CD4-positive, alpha-beta T cell treated with Interleukin-10 for 1 hour (primary cell): ENCODE results near the gene AP4E1.
"Not testable (repeated sequence)": the region's sequence is repeated elsewhere in the genome, so short reads cannot be mapped to it uniquely, and the experiment has no call there.

ENCODE experiments used
- DNase-seq: peaks from one replicate; pipeline ENCODE4 v3.0.0-alpha.2; 2020

Gene AP4E1

DNA sequence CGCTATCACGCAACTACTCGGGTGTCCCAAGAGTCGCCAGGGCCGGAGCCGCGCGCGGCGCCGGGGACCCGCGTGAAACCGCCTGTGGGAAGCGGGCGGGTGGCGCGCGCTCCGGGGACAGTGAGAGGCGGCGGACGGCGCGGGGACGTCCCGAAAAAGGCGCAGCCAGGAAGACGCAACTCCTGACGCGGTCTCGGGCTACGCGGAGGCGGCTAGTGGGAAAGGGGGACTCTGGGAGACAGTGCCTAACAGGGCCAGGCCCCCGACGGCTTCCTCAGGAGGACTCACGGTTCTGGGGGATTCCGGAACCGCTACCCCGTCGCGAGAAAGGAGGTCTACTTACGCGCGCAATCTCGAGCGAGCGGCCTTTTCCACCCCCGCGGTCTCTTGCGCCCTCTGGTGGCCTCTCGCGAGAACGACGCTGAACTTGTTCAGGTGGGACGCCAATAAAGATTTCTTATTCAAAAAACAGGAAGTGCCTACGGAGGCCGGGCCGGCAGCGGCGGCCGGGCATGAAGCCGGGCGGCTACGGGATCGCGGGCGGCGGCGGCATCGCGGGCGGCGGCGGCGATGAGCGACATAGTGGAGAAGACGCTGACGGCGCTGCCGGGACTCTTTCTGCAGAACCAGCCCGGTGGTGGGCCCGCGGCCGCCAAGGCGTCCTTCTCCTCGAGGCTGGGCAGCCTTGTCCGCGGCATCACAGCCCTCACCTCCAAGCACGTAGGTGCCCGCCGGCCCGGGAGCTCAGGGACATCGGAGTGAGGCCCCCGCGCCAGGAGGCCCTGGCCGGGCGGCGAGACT, at the start of gene AP4E1:
Gene AP4E1, plus strand, starts transcription at position 475 of the 801 bp plus-strand sequence. Its CDS starts 96 bp downstream, at position 571.
- DNase-seq, result peak; percentile 97

GRCh38 chr15:50860824-50861223, 47.7 kb upstream of the AP4E1 start:
- DNase-seq, result no peak

GRCh38 chr15:50862553-50862952, 45.9 kb upstream of the AP4E1 start:
- DNase-seq, result no peak

GRCh38 chr15:50864873-50865272, 43.6 kb upstream of the AP4E1 start:
- DNase-seq, result no peak

GRCh38 chr15:50865515-50866353, 42.7 kb upstream of the AP4E1 start:
- no peak for DNase-seq

DNA sequence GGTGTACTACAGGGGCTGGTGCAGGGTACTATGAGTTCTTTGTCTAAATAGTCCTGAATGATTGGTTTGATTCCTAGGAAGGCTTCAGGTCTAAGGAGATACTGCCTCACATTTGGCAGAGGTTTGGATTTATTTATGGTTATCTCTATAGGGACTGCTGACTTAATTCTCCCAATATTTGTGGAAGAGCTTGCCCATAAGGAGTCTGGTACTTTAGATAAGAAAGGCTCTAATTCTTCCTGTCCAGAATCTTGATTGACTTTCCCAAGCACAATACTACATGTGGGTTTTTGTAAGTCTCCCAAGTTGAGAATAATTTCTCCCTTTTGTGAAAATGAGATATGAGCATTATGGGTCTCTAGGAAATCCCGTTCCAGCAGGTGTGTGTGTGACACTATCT, 36.7 kb upstream of the AP4E1 start:
- DNase-seq, result no peak

- DNase-seq, result no peak
Observed at GRCh38 chr15:50872832-50873426, 35.6 kb upstream of the AP4E1 start.

DNA sequence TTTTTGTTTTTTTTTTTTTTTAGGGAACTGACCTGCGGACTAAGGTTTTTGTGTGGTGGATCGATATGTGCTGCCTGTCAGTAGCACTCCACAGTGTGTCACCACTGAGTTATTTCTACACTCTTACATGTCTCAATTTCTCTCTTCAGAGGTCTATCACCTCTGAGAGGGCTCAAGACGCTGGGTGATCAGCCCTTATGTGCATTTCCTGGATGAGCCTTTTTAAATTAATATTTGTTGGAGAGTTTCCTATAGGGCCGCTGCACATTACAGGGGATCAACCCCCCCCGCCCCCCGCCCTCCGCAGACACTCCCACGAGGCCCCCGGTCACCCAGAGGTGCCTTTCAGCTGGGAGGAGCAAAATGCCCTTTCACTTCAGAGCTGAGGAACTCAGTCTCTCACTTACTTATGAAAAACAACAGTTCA, 34.5 kb upstream of the AP4E1 start:
- no peak for DNase-seq

- DNase-seq, result not testable (repeated sequence)
Observed at GRCh38 chr15:50875238-50875637, 33.2 kb upstream of the AP4E1 start.

DNA sequence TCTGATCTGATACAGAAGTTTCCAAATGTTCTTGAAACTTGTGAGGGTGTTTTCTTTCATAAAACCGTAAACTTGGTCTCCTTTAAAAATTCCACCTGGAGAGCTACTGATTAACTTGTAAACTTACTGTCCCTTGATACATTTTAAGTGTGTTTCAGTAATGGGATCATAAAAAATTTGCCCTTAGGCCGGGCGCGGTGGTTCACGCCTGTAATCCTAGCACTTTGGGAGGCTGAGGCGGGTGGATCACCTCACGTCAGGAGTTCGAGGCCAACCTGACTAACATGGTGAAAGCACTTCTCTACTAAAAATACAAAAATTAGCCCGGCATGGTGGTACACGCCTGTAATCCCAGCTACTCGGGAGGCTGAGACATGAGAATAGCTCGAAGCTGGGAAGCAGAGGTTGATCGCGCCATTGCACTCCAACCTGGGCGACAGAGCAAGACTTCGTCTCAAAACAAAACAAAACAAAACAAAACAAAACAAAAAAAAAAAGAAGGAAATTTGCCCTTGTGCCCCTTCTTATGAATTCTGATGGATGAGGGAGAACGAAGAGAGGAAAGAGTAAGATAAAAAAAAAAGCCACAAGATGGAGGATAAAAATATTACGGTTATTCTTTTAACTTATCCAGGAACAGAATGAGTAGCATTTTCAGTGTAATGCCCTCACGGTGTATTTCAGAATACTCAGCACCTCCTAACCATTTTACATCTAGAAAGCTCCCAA, 32.1 kb upstream of the AP4E1 start:
- DNase-seq, result no peak

DNA sequence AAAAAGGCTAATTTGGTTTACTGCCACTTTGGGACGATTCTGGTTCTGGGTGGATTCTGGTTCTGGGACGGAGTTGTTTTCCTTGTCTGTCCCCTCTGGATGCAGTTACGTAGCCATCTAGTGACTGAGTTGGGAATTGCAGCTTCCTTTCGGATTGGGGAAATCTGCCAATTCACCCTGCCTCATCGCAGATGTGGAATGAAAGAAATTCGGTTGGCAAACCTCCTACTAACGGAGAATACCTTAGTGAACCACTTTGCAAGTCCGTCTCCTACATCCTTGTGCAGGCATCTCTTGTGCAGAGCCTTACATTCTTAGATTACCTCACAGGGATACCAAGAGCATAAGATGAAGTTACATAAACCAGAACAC, 31.5 kb upstream of the AP4E1 start:
- peak; percentile 81 for DNase-seq

GRCh38 chr15:50879016-50879617, 29.4 kb upstream of the AP4E1 start:
- no peak for DNase-seq

DNA sequence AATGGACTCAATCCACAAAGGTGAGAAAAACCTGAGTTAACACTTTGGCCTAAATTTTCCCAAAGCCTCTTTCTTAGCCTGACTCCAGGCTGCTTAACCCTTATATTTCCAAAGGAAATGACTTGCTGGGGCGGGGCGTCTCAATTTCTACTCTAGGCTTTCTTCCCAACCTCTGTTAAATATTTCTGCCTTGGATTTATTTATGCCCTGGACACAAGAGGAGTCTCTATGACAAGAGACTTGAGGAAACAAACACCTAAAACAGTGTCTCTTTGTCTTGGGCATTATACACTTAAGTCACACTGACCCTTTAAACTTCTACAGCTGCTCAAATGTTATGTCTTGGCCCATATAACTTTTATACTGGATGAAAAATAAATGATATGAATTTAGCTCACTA, 28.3 kb upstream of the AP4E1 start:
- no peak for DNase-seq

DNA sequence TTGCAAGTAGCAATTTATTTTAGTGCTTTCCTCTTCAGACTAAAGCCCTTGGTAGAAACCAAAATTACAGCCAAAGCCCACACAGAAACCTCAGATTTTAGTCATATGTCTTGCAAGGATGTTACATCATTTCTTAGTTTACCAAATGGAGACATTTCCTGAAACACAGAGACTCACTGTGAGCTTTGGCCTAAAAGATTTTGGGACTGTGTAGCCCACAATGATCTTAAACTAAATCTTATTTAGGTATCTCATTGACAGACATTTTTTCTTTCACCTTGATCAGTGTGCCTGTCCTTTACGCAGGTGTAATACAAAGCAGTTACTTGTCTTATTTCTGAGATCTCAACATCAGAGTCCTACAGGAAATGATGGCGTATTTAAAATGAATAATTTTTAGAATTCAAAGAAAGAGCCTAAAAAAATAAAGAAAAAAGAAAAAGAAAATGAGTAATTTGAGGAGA, 27.8 kb upstream of the AP4E1 start:
- DNase-seq, result no peak

- DNase-seq, result no peak
Observed at GRCh38 chr15:50881121-50882048, 27.1 kb upstream of the AP4E1 start.

- no peak for DNase-seq
Observed at GRCh38 chr15:50883903-50884302, 24.6 kb upstream of the AP4E1 start.

DNA sequence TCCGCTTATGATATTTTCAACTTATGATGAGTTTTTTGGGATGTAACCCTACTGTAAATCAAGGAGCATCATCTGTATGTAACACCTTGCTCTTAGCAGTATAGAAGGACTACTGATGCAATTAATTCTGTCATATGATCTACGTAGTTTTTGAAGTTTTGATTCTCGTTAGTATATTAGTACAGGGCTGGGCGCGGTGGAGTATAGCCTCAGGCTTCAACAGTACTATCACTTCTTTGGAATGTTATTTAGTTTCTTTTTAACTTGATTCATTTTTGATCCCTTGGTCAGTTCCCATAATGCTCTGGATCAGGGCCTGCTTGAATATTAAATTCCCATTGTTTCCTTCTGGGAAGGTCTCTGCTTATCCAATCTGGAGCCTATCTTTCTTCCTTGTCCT, 23.9 kb upstream of the AP4E1 start:
- DNase-seq, result no peak

DNA sequence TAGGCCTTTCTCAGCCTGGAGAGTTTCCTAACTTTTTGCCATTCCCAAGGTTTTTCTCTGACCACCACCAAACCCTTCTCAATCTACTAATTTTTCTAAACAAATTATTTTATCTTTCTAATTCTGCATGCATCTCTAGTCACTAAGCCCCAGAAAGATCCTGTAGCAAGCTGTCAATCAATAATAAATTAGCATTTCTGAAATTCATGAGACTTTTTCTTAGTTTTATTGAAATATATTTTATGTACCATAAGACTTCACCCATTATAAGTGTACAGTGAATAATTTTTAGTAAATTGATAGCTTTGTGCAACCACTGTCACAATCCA, 22.4 kb upstream of the AP4E1 start:
- no peak for DNase-seq

DNA sequence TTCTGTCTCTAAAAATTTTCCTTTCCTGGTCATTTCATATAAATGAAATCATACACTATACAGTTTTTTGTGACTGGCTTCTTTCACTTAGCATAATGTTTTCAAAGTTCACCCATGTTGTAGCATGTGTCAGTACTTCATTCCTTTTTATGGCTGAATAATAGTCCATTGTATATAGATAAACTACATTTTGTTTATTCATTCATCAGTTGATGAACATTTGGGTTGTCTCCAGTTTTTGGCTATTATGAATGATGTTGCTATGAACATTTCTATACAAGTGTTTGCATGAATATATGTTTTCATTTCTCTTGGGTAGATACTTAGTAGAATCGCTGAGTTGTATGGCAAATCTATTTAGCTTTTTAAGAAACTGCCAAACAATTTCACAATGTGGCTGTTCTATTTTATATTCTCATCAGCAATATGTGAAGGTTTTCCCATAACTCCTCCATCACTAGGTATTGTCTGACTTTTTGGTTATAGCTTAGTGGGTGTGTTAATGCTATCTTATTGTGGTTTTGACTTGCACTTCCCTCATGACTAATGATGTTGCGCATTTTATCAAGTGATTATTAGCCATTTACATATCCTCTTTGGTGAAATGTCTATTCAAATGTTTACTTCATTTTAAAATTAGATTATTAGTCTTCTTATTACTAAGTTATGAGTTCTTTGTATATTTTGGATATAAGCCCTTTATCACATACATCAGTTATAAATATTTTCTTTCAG, 21.7 kb upstream of the AP4E1 start:
- DNase-seq, result no peak

DNA sequence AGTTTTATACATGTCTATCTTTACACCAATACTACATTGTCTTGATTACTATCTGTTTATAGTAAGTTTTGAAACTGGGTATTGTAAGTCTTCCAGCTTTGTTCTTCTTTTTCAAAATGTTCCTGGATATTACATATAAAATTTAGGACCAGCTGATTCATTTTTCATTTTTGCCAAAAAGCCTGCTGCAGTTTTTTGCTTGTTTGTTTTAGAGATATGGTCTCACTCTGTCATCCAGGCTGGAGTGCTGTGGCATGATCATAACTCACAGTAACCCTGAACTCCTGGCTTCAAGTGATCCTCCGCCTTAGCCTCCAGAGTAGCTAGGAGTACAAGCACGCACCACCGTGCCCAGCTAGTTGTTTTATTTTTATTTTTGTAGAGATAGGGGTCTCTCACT, 20.4 kb upstream of the AP4E1 start:
- DNase-seq, result no peak

DNA sequence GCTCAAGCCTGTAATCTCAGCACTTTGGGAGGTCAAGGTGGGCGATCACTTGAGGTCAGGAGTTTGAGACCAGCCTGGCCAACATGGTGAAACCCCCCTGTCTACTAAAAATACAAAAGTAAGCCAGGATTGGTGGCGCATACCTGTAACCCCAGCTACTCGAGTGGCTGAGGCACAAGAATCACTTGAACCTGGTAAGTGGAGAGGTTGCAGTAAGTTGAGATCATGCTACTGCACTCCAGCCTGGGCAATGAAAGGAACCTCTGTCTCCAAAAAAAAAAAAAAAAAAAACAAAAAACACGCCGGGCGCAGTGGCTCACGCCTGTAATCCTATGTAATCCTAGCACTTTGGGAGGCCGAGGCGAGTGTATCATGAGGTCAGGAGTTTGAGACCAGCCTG, 18.9 kb upstream of the AP4E1 start:
- DNase-seq, result no peak
